Stimulated activated CD8-positive, alpha-beta memory T cell treated with anti-CD3 and anti-CD28 coated beads, Interleukin-15, amount 100 ng/mL, for 1 hour (primary cell): Measurements from ENCODE around the gene PDXP.

Experiments used
- DNase-seq: peaks from one replicate; pipeline ENCODE4 v3.0.0-alpha.2; 2020; ENCODE audit warnings: low read depth

The PDXP gene

DNA sequence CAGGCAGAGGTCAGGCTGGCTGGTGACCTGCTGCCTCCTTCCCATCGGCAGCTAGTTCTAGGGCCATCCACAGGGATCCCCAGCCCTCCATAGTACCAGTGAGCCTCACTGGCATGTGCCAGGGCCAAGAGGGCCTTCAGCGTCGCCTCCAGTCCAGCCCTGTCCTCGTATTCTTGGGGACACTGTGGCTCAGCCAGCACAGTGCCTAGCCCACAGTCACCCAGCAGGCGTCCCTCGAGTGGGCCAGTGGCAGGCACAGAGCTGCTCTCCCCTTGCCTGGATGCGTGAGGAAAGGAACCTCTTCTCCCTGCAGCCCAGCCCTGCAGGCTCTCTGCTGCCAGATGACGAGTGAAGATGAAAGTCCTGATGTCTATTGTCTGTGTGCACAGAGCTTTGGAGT, 29.7 kb upstream of the PDXP start:
- no peak for DNase-seq

GRCh38 chr22:37629928-37630327, 28.6 kb upstream of the PDXP start:
- no peak for DNase-seq

- DNase-seq, result no peak
These were observed 27.6 kb upstream of the PDXP start for GRCh38 chr22:37630839-37631435.

GRCh38 chr22:37631448-37632173, 26.9 kb upstream of the PDXP start:
- DNase-seq, result no peak

DNA sequence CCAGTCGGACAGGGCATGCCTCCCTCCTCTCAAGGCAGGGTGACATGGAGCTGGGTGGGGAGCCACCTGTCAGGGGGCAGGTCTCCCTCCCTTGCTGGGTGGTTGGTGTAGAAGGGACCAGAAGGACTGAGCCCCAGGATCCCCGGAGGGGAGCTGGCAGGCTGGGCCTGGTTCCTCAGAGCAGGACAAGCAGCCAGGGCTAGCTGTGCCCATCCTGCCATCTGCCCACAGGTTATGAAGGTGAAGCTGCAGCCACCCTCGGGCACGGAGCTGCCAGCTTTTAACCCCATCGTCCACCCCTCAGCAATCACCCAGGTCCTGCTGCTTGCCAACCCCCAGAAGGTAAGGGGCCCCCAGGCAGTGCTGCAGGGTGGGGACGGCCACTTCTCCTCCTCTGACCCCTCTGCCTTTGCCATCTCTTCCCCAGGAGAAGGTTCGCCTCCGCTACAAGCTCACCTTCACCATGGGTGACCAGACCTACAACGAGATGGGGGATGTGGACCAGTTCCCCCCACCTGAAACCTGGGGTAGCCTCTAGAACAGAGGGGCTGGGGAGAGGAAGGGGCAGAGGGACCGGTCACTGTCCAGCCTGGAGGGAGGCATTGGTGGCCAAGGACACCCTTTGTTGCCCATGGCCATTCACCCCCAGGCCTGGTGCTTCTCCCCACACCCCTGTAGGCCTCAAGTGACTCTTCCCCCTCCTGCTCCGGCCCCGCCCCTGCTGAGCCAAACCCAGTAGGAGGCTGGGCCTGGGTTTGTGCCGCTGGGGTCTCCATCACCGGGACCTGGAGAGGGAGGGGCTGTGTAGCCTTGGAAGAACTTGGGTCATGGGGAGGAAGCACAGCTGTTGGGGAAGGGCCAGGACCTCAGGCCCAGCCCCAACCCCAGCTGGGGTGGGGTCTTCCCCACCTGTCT, 26.1 kb upstream of the PDXP start:
- DNase-seq, result no peak

DNA sequence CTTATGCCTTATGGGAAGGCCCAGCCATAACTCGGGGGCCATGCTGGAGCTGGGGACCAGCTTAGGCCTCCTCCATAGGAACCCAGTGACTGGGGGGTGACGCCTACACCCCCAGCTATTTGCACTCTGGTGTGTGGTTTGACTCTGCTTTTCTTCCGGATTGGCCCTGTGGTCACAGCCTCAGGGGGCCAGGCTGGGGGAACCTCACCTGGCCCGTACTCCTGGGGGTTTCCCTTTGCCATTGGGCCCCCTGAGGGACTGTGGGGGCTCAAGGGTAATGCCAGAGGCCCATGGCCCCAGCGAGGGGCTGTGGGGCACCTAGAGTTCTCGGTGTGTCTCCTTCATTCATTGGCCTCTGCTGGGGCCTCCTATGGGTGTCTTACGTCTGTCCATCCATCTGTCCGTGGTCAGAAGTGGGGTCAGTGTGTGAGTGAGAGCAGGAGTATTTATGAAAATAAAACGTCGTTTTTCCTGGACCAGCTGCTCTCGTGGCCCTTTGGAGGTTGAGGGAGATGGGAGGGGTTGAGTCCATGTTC, 25.4 kb upstream of the PDXP start:
- DNase-seq, result no peak

DNA sequence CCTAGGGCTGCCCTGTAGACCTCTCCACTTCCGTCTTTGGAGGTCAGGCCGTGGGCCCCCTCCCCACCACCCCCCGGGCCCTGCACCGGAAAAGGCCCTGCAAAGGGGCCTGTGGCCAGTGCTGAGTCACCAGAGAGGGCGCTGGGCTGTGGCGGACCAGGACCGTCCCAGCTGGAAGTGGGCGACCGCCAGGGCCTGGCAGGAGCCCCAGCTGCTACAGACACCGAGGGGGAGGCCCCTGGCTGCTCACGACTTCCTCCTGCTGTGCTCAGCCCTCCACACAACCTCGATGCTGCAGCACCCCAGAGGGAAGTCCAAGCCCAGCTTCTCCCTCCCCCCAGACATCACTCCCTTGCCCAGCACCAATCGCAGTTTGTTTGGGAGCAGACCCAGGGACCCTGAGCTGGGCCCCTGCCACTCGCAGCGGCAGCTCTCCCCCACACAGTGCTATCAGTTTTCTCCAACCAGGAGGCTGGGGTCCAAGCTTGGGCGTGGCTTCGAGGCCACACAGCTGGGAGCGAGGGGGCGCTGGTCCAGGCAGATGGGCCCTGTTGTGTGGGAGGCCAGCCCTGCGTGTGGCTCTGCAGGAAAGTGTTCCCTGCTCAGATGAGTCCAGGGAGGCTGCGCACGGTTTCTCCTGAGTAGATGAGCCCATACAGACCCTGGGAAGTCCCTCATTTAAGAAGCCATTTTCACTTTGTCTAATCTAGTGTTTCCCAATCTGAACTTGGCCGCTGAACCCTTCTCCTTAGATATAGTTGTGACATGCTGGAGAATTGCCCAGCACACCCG, 24.7 kb upstream of the PDXP start:
- DNase-seq, result no peak

DNA sequence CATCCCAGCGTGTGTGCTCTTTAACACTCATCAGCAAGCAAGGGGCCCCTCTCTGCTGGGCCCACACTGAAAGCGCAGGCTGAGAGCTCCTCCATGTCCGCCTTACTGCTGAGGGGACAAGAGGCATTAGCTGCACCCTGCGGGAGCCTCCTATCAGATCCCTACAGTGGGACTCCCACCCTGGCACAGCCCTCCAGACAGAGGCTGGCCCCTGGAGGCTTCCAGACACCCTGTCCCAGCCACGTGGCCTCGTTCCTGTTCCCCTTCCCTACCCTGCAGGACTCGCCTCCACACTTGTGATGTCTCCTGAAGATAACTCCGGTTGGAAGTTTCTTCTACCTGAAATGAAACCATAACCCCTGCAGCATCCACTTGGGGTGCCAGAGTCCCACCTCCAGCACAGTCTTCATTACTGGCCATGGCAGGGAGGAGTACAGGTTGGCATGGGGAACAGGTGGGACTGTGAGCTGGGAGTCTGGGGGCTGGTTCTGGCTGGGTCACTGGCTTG, 24.1 kb upstream of the PDXP start:
- DNase-seq, result no peak

- DNase-seq, result no peak
These were observed 23.4 kb upstream of the PDXP start for GRCh38 chr22:37635157-37635556.

- no peak for DNase-seq
These were observed 22.2 kb upstream of the PDXP start for GRCh38 chr22:37636186-37636948.

DNA sequence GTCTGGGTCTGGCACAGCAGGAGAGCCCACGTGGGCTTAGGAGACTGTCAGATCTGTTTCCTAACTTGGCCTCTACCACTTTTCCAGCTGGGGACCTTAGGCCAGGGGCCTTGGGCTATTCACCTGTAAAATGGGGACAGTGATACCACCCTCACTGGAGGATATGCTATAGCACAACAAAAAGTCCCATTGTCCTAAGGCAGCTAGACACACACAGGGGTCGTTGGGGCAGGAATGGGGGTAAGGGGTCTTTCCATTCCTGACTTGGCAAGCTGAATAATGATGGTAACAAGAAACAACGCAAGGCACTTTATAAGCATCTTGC, 21.6 kb upstream of the PDXP start:
- DNase-seq, result no peak

GRCh38 chr22:37638391-37639069, 20.0 kb upstream of the PDXP start:
- DNase-seq, result no peak

DNA sequence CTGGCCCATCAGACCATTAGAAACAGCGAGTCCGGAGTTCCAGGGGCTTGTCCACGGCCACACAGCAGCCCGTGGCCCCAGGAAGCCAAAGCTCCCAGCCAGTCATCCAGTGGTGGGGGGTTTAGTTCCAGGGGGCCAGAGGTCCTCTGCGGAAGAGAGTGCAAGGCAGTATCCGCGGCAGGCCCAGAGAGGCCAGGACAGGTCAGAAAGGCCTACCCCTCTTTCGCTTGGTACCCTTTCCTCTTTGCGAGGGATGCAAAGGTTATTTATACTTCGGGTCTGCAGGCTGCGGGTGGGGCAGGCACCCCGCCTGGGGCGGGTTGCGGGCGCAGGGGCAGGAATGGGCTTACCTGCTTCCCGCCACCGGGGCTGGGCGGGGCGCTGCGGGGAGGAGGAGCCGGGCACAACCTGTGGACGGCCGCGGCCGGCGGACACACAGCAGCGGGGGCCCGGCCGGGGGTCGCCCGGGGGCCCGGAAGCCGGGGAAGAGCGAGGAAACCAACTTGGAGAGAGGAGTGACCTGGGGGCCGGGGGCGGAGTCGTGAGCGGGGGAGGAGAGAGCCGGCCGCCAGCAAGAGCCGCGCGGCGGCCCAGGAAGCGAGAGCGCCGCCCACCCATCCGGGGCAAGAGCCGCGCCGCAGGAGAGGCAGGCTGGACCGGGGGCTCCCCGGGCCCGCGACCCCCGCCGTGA, 19.3 kb upstream of the PDXP start, which contains the start of gene SH3BP1:
TSS of gene SH3BP1 (plus strand) at position 600 of the 691 bp plus-strand sequence. CDS start 119 bp downstream, outside the sequence.
- no peak for DNase-seq

- no peak for DNase-seq
These were observed 18.5 kb upstream of the PDXP start for GRCh38 chr22:37639771-37640590.

GRCh38 chr22:37640591-37641560, 17.6 kb upstream of the PDXP start:
- DNase-seq, result no peak

- DNase-seq, result no peak
These were observed 17.0 kb upstream of the PDXP start for GRCh38 chr22:37641561-37641949.

DNA sequence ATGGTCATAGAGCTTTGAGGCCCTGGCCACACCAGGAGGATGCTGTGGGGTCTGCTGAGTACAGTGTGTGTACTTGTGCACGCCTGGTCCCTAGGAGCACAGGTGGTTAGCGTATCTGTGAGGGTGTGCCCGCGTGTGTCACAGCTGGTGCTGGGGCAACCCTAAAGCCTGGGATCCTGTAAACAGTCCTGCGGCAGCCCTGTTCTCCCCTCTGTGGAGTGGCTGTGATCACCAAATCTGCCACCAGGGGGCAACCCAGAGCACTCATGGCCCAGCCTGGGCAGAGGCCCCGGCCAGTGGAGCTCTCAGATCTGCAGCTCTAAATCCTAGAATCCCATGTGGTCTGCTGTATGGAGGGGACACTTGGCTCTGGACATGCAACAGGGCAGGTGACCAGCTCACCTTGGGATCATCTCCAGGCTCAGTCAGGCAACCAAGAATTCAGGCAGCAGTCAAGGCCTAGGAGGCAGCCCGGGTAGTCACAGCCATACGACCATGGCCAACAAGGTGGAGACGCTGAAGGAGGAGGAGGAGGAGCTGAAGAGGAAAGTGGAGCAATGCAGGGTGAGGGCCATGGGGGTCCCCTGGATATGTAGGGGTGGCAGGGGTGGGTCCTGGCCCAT, 15.2 kb upstream of the PDXP start:
- peak; percentile 88 for DNase-seq
